ENCODE measurements around the gene C1GALT1. TPM values are rescaled to one million over a fixed set of nuclear protein-coding genes. Genes with fewer than 3 reads are reported as not detected.

C1GALT1 gene
- total RNA-seq, 3 donors from 2014 or later: 23.3 to 38.9 (median 30.1) TPM

DNA sequence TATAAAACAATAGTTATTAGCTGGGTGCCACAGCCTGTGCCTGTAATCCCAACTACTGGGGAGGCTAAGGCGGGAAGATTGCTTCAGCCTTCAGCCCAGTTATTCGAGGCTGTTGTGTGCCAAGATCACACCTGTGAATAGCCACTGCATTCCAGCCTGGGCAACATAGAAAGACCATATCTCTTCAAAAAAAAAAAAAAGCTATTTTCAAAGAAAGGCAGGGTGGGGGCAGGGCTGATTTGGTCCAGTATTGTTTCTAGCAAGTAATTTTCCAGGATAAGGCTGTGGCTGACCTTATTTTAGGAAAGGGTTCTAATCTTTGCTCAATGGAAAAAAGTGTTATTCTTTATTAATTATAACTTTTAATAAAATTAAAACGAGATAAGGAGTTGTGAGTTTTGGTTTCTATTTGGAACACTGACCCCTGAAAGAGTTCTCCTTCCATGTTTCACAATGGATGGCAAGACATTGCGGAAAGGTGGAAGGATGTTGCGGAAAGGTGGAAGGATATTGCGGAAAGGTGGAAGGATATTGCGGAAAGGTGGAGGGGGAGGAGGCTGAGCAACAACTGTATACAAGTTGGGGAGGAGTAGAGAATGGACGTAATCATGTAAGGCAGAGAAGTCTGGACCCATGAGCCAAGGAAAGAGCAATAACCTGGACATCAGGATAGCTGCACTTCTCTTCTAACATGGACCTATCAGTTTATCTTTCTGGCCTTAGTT, 1.5 kb upstream of the C1GALT1 start:
- Histone ChIP-seq H3K4me1 (ENCODE audit: low read depth) (peaks cover 5% of the 10 kb centered on the region), H3K4me3 (no peak overlapping the region), H3K36me3 (ENCODE audit: low read depth) (peaks cover 5% of the 10 kb centered on the region), H3K9me3 (no peaks in the 10 kb centered on the region)
- DNase-seq: peak in 1 of 3 donors; percentile 17
- intact Hi-C loops (cut with DNase I, micrococcal nuclease): no loop called here
- TF ChIP-seq CTCF (IDR thresholded peaks at IDR 0.05): no peak
- no peak for ATAC-seq

DNA sequence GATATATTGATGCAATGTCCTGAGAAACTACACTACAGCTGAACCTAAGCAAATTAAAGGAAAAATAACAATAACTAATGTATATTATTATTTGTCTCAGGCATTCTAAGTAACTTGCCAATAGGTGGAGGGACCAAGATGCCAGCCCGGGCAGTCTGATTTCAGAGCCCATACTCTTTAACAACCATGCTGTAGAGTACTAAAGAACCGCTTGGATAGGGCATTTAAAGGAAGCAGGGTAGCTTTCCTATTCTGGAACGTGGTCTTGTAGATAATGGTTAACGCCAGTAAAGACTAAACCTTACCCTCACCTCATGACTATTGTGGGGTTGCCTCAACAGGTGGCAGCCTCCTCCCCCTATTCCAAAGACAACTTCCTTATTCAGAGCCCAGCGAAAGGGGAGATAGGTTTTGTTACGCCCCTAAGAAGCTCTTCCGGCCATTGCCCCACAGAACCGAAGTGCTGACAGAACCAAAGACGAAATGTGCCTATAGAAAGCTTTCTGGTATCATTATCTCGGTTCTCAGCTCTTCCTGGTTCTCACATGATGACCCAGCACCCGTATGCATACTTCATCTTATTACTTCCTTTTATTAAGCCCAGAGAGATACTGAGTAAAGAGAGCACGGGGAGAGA, 707 bp upstream of the C1GALT1 start:
- DNase-seq (peak; percentile 50 to 72 (median 59)), ATAC-seq (peak; percentile 58)
- H3K36me3 ChIP-seq (ENCODE audit: low read depth): peaks cover 5% of the 10 kb centered on the region
- intact Hi-C loops (cut with DNase I, micrococcal nuclease): no loop called here
- H3K4me3 ChIP-seq: peak overlapping the region; percentile 85
- peaks cover 5% of the 10 kb centered on the region for H3K4me1 ChIP-seq (ENCODE audit: low read depth)
- H3K9me3 ChIP-seq: no peaks in the 10 kb centered on the region
- no peak for TF ChIP-seq CTCF (IDR thresholded peaks at IDR 0.05)

GRCh38 chr7:7183061-7183837, 905 bp downstream of the C1GALT1 start:
- intact Hi-C loops (cut with DNase I, micrococcal nuclease): no loop called here
- Histone ChIP-seq H3K36me3 (ENCODE audit: low read depth) (peaks cover 5% of the 10 kb centered on the region), H3K4me1 (ENCODE audit: low read depth) (peaks cover 5% of the 10 kb centered on the region), H3K4me3 (peak overlapping the region; percentile 85), H3K9me3 (no peaks in the 10 kb centered on the region)
- peak; percentile 67 for ATAC-seq
- no peak for TF ChIP-seq CTCF (IDR thresholded peaks at IDR 0.05)
- DNase-seq: peak; percentile 64 to 84 (median 80)

DNA sequence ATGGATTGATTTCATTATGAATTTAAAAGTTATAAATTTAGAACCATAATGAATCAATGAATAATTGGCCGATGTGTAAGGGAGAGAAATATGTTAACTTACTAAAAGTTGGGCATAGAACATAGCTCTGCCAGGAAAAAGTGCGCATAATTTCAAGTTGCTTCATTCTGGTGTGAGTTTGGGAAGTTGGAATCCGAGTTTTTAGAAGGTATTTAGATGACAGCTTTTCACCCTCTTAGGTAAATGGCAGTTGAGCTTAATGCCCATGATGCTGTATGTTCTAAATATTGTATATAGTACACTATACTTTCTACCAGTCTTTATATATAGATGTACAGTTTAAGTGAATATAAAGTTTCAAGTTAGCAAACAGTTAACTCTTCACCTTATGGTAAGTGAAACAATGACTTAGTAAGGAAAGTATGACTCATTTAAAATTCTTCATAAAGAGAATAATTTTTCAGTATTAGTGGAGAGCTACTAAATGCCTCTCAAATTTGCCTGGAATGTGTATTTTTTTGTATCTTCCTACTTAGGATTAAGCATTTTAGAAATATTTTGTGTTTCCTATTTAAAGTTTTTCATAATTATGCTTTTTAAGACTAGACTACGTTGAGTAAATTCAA, 1.6 kb downstream of the C1GALT1 start:
- Histone ChIP-seq H3K36me3 (ENCODE audit: low read depth) (peaks cover 5% of the 10 kb centered on the region), H3K4me1 (ENCODE audit: low read depth) (peaks cover 5% of the 10 kb centered on the region), H3K9me3 (no peaks in the 10 kb centered on the region), H3K4me3 (no peak overlapping the region)
- no peak for TF ChIP-seq CTCF (IDR thresholded peaks at IDR 0.05)
- ATAC-seq (no peak), DNase-seq (no peak)
- intact Hi-C loops (cut with DNase I, micrococcal nuclease): no loop called here

DNA sequence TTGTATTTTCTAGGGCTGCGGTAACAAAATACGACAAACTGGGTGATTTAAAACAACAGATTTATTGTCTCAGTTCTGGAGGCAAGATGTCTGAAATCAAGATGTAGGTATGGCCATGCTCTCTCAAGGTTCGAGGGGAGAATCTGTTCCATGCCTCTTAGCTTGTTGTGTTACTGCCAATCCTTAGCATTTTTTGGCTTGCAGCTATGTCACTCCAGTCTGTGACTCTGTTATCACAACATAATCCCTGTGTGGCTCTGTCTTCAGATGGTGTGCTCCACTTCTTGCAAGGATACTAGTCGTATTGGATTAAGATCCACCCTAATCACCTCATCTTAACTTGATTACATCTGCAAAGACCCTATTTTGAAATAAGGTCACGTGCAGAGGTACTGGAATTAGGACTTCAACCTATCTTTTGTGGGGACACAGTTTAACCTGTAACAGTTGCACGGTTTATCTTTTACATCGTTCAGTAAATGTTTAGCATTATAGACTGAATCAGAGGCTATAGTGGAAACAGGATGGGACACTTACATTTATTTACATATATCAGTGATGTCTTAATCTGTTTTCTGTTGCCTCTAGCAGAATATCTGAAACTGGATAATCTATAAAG, 3.1 kb downstream of the C1GALT1 start:
- DNase-seq (no peak), ATAC-seq (no peak)
- H3K36me3 ChIP-seq (ENCODE audit: low read depth): peaks cover 5% of the 10 kb centered on the region
- H3K4me3 ChIP-seq: no peak overlapping the region
- H3K9me3 ChIP-seq: no peaks in the 10 kb centered on the region
- TF ChIP-seq CTCF (IDR thresholded peaks at IDR 0.05): no peak
- intact Hi-C loops (cut with DNase I, micrococcal nuclease): no loop called here
- peaks cover 5% of the 10 kb centered on the region for H3K4me1 ChIP-seq (ENCODE audit: low read depth)
